Measurements from ENCODE around the gene ACKR1. TPM values are rescaled to one million over a fixed set of nuclear protein-coding genes. Genes with fewer than 3 reads are reported as not detected.

Gene ACKR1
- total RNA-seq, 6 donors from 2014 or later = 2.1 to 133 (median 38.4) TPM

- Histone ChIP-seq H3K27me3 (no peaks in the 10 kb centered on the region), H3K4me3 (no peak overlapping the region), H3K27ac (peak overlapping the region in 1 of 4 donors; percentile 48), H3K4me1 (peaks cover 0 to 3% (median 0%) of the 10 kb centered on the region in 4 donors), H3K36me3 (no peaks in the 10 kb centered on the region), H3K9me3 (no peaks in the 10 kb centered on the region)
- TF ChIP-seq EP300 (IDR thresholded peaks at IDR 0.05) (no peak), POLR2A (IDR thresholded peaks at IDR 0.05) (no peak), POLR2AphosphoS5 (IDR thresholded peaks at IDR 0.05) (no peak), CTCF (IDR thresholded peaks at IDR 0.05) (no peak)
- WGBS, 2 donors = 46 to 62% methylated on average over 2 of the region's 2 CpGs
- ATAC-seq (ENCODE audit: low FRiP score in 2 of 2) = no peak
- no peak for DNase-seq
These were observed 23.9 kb downstream of the ACKR1 start for GRCh38 chr1:159228554-159228953.

- no peaks in the 10 kb centered on the region for H3K27me3 ChIP-seq
- ATAC-seq (ENCODE audit: low FRiP score in 2 of 2) (no peak), DNase-seq (no peak)
- H3K36me3 ChIP-seq = no peaks in the 10 kb centered on the region
- peak overlapping the region in 1 of 4 donors; percentile 48 for H3K27ac ChIP-seq
- H3K4me3 ChIP-seq = no peak overlapping the region
- peaks cover 0 to 3% (median 0%) of the 10 kb centered on the region in 4 donors for H3K4me1 ChIP-seq
- 78 to 80% methylated on average over 7 to 8 of the region's 8 CpGs for WGBS, 2 donors
- TF ChIP-seq POLR2AphosphoS5 (IDR thresholded peaks at IDR 0.05) (no peak), CTCF (IDR thresholded peaks at IDR 0.05) (no peak), POLR2A (IDR thresholded peaks at IDR 0.05) (no peak), EP300 (IDR thresholded peaks at IDR 0.05) (no peak)
- no peaks in the 10 kb centered on the region for H3K9me3 ChIP-seq
These were observed 24.7 kb downstream of the ACKR1 start for GRCh38 chr1:159229260-159229885.

- DNase-seq = no peak
- no peaks in the 10 kb centered on the region for H3K9me3 ChIP-seq
- H3K36me3 ChIP-seq = no peaks in the 10 kb centered on the region
- WGBS, 2 donors = 15 to 28% methylated on average over 1 of the region's 1 CpG
- H3K27me3 ChIP-seq = no peaks in the 10 kb centered on the region
- TF ChIP-seq POLR2AphosphoS5 (IDR thresholded peaks at IDR 0.05) (no peak), CTCF (IDR thresholded peaks at IDR 0.05) (no peak), POLR2A (IDR thresholded peaks at IDR 0.05) (no peak), EP300 (IDR thresholded peaks at IDR 0.05) (no peak)
- no peak overlapping the region for H3K4me3 ChIP-seq
- peaks cover 0 to 3% (median 0%) of the 10 kb centered on the region in 4 donors for H3K4me1 ChIP-seq
- no peak overlapping the region for H3K27ac ChIP-seq
- no peak for ATAC-seq (ENCODE audit: low FRiP score in 2 of 2)
These were observed 25.2 kb downstream of the ACKR1 start for GRCh38 chr1:159229896-159230295.

- TF ChIP-seq POLR2AphosphoS5 (IDR thresholded peaks at IDR 0.05) = no peak
- TF ChIP-seq POLR2A (IDR thresholded peaks at IDR 0.05) = no peak
- no peak for TF ChIP-seq EP300 (IDR thresholded peaks at IDR 0.05)
- TF ChIP-seq CTCF (IDR thresholded peaks at IDR 0.05) = no peak
- DNase-seq (no peak), ATAC-seq (ENCODE audit: low FRiP score in 2 of 2) (no peak)
- Histone ChIP-seq H3K27me3 (no peaks in the 10 kb centered on the region), H3K9me3 (peaks cover 0 to 5% (median 1%) of the 10 kb centered on the region in 4 donors), H3K4me1 (no peaks in the 10 kb centered on the region), H3K4me3 (no peak overlapping the region), H3K36me3 (no peaks in the 10 kb centered on the region), H3K27ac (no peak overlapping the region)
- WGBS, 2 donors = 64 to 74% methylated on average over 4 of the region's 4 CpGs
These were observed 35.0 kb downstream of the ACKR1 start for GRCh38 chr1:159239551-159240220.

All from upper lobe of left lung (tissue), 6 donors.